Neural cell (in vitro differentiated cells): ENCODE measurements around the gene RABGAP1L. TPM values are rescaled to one million over a fixed set of nuclear protein-coding genes. Genes with fewer than 3 reads are reported as not detected.

ENCODE experiments used
- H2AFZ ChIP-seq: fragments of 200-600, 300-800 bp; sonication (generic), shearing (Covaris generic); 2 replicates; pipeline ENCODE4 v1.6.0; 2014; ENCODE audit warnings: low read depth, mild to moderate bottlenecking, antibody characterized with exemption, low read length, moderate library complexity
- H3F3A ChIP-seq: fragments of 200-600 bp; shearing (Covaris generic); 2 replicates; pipeline ENCODE4 v1.6.1; 2016; ENCODE audit warnings: mild to moderate bottlenecking, moderate library complexity, mixed read lengths, antibody characterized with exemption, low read length; ENCODE audit not compliant: insufficient read depth, poor library complexity, severe bottlenecking
- H3K27ac ChIP-seq: fragments of 200-600, 300-800 bp; sonication (generic), shearing (Covaris generic); 2 replicates; pipeline ENCODE4 v1.5.1; 2014; ENCODE audit warnings: mild to moderate bottlenecking, low read length, moderate library complexity
- H3K27me3 ChIP-seq: fragments of 300-800, 200-600 bp; sonication (generic), shearing (Covaris generic); 2 replicates; pipeline ENCODE4 v1.6.0; 2014; ENCODE audit warnings: mild to moderate bottlenecking, low read depth, low read length, moderate library complexity; ENCODE audit not compliant: insufficient read depth
- H3K36me3 ChIP-seq: fragments of 300-800, 200-600 bp; sonication (generic), shearing (Covaris generic); 2 replicates; pipeline ENCODE4 v1.5.1; 2014; ENCODE audit warnings: mild to moderate bottlenecking, antibody characterized with exemption, low read length, moderate library complexity; ENCODE audit not compliant: insufficient read depth
- H3K4me2 ChIP-seq: fragments of 300-800, 200-600 bp; sonication (generic), shearing (Covaris generic); 2 replicates; pipeline ENCODE4 v1.6.0; 2014; ENCODE audit warnings: mild to moderate bottlenecking, low read length
- H3K4me3 ChIP-seq: fragments of 300-800, 200-600 bp; sonication (generic), shearing (Covaris generic); 2 replicates; pipeline ENCODE4 v1.5.1; 2014; ENCODE audit warnings: mild to moderate bottlenecking, low read length, moderate library complexity
- H3K79me2 ChIP-seq: fragments of 200-600 bp; shearing (Covaris generic); replicated peaks from 2 replicates; pipeline ENCODE4 v1.6.0; 2014; ENCODE audit warnings: mild to moderate bottlenecking, low read length, moderate library complexity; ENCODE audit not compliant: insufficient read depth
- H3K9ac ChIP-seq: fragments of 300-800, 200-600 bp; sonication (generic), shearing (Covaris generic); 2 replicates; pipeline ENCODE4 v1.6.1; 2016; ENCODE audit warnings: mild to moderate bottlenecking, low read length, mixed read lengths
- H3K9me2 ChIP-seq: fragments of 200-600 bp; shearing (Covaris generic); 2 replicates; pipeline ENCODE4 v1.6.1; 2016; ENCODE audit warnings: mild to moderate bottlenecking, low read length, mixed read lengths; ENCODE audit not compliant: insufficient read depth
- H3K9me3 ChIP-seq: fragments of 200-600, 300-800 bp; sonication (generic), shearing (Covaris generic); 2 replicates; pipeline ENCODE4 v1.6.1; 2016; ENCODE audit warnings: mild to moderate bottlenecking, mixed run types, low read length, moderate library complexity, mixed read lengths
- H4K20me1 ChIP-seq: fragments of 200-600 bp; shearing (Covaris generic); 2 replicates; pipeline ENCODE4 v1.6.1; 2016; ENCODE audit warnings: mild to moderate bottlenecking, mixed run types; ENCODE audit not compliant: insufficient read depth
- EP300 ChIP-seq: fragments of 450-650 bp; conservative IDR thresholded peaks from 2 replicates; pipeline ENCODE4 v1.6.1; 2014; ENCODE audit warnings: antibody characterized with exemption, mild to moderate bottlenecking, moderate library complexity; ENCODE audit not compliant: poor library complexity, severe bottlenecking
- EZH2 ChIP-seq: fragments of 200-600, 300-800 bp; shearing (Covaris generic), sonication (generic); IDR thresholded peaks from 2 replicates; pipeline ENCODE4 v1.6.1; 2014; ENCODE audit warnings: antibody characterized with exemption, low read length, borderline replicate concordance, mild to moderate bottlenecking; ENCODE audit not compliant: insufficient read depth, poor library complexity, severe bottlenecking
- MXI1 ChIP-seq: fragments of 450-650 bp; conservative IDR thresholded peaks from 2 replicates; pipeline ENCODE4 v1.6.1; 2014; ENCODE audit warnings: antibody characterized with exemption, mild to moderate bottlenecking; ENCODE audit not compliant: poor library complexity, severe bottlenecking
- POLR2AphosphoS5 ChIP-seq: IDR thresholded peaks from 2 replicates; pipeline ENCODE4 v1.6.1; 2012
- SMC3 ChIP-seq: fragments of 450-650 bp; conservative IDR thresholded peaks from 2 replicates; pipeline ENCODE4 v1.6.1; 2014; ENCODE audit warnings: antibody characterized with exemption, mild to moderate bottlenecking, moderate library complexity; ENCODE audit not compliant: poor library complexity
- TAF1 ChIP-seq: IDR thresholded peaks from 2 replicates; pipeline ENCODE4 v1.6.1; 2012; ENCODE audit warnings: low read depth
- polyA plus RNA-seq: library from polyadenylated mRNA; depleted of rRNA; stranded (reverse); fragments of >200 nt; gene quantifications from 2 replicates; pipeline ENCODE4 v1.2.3, GENCODE V29; 2014
- TF ChIP-seq, protein P1 (sequence below): IDR thresholded peaks from 2 replicates; pipeline ENCODE4 v1.6.1; 2012; ENCODE audit warnings: borderline replicate concordance
- TF ChIP-seq, protein P2 (sequence below): fragments of 450-650 bp; IDR thresholded peaks from 2 replicates; pipeline ENCODE4 v1.5.1; 2014; ENCODE audit warnings: antibody characterized with exemption, mild to moderate bottlenecking, moderate library complexity; ENCODE audit not compliant: poor library complexity, severe bottlenecking

The RABGAP1L gene
- polyA plus RNA-seq, 1 donor from 2014 or later = 32.2 TPM

DNA sequence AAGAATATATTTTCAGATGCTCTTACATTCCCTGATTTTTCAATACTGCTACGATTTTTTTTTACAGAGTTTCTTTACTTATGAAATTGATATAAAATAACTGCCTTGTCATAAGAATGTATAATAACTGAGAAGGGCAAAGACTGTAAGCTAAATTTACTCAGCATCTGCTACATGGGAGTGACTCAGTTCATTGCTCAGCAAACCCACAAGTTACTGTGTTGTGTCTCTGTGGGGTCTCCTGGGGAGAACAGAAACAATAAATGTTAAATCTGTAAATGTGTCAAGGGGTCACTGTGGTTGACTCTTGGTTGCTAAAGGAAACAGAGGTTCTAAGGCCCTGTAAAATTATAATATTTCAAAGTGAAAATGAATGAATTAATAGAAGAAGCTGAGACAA is 630.1 kb downstream of the RABGAP1L start (continued):
- TF ChIP-seq, protein P1, sequence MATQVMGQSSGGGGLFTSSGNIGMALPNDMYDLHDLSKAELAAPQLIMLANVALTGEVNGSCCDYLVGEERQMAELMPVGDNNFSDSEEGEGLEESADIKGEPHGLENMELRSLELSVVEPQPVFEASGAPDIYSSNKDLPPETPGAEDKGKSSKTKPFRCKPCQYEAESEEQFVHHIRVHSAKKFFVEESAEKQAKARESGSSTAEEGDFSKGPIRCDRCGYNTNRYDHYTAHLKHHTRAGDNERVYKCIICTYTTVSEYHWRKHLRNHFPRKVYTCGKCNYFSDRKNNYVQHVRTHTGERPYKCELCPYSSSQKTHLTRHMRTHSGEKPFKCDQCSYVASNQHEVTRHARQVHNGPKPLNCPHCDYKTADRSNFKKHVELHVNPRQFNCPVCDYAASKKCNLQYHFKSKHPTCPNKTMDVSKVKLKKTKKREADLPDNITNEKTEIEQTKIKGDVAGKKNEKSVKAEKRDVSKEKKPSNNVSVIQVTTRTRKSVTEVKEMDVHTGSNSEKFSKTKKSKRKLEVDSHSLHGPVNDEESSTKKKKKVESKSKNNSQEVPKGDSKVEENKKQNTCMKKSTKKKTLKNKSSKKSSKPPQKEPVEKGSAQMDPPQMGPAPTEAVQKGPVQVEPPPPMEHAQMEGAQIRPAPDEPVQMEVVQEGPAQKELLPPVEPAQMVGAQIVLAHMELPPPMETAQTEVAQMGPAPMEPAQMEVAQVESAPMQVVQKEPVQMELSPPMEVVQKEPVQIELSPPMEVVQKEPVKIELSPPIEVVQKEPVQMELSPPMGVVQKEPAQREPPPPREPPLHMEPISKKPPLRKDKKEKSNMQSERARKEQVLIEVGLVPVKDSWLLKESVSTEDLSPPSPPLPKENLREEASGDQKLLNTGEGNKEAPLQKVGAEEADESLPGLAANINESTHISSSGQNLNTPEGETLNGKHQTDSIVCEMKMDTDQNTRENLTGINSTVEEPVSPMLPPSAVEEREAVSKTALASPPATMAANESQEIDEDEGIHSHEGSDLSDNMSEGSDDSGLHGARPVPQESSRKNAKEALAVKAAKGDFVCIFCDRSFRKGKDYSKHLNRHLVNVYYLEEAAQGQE = no peak
- TF ChIP-seq MXI1 (no peak), TAF1 (no peak)

DNA sequence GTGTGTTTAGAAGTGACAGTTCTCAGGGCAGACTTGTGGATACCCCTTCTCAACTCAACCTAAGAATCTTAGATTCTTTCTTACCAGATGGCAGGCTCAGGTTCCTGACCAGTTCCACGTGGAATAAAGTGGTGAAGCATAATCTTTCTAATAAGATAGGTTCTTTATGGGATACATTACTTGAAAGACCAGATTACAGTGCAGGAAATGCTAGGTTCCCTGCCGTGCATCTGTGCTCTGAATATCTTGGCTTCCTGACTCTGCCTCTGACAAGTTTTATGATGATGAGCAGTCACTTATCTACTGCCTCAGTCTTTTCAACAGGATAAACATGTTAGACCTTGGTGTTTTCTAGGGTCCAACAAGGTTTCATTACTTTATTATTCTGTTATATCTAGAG is 632.5 kb downstream of the RABGAP1L start:
- H3K4me2 ChIP-seq = no peak overlapping the region

GRCh38 chr1:174794861-174795260 is 635.5 kb downstream of the RABGAP1L start:
- Histone ChIP-seq H3K4me3 (no peak overlapping the region), H3K36me3 (no peaks in the 10 kb centered on the region), H3K27me3 (no peaks in the 10 kb centered on the region), H3K9ac (no peak overlapping the region), H2AFZ (no peak overlapping the region), H4K20me1 (no peaks in the 10 kb centered on the region), H3K9me2 (no peaks in the 10 kb centered on the region), H3K4me2 (no peak overlapping the region), H3K27ac (no peak overlapping the region), H3F3A (peaks cover 9% of the 10 kb centered on the region), H3K9me3 (no peaks in the 10 kb centered on the region), H3K79me2 (no peaks in the 10 kb centered on the region)
- TF ChIP-seq SMC3 (no peak), TAF1 (no peak), EZH2 (no peak)

More for the DNA sequence above, 632.5 kb downstream of the RABGAP1L start:
- Histone ChIP-seq H3K9ac (peak overlapping the region; percentile 42), H3K9me2 (no peaks in the 10 kb centered on the region), H3K4me3 (peak overlapping the region; percentile 28), H3K36me3 (no peaks in the 10 kb centered on the region), H2AFZ (no peak overlapping the region), H3K27me3 (no peaks in the 10 kb centered on the region), H3K9me3 (no peaks in the 10 kb centered on the region), H4K20me1 (no peaks in the 10 kb centered on the region), H3K27ac (peak overlapping the region; percentile 69), H3K79me2 (no peaks in the 10 kb centered on the region), H3F3A (no peaks in the 10 kb centered on the region)
- TF ChIP-seq POLR2AphosphoS5 (peak; percentile 54), EP300 (peak; percentile 50), TAF1 (no peak)
- TF ChIP-seq, protein P2, sequence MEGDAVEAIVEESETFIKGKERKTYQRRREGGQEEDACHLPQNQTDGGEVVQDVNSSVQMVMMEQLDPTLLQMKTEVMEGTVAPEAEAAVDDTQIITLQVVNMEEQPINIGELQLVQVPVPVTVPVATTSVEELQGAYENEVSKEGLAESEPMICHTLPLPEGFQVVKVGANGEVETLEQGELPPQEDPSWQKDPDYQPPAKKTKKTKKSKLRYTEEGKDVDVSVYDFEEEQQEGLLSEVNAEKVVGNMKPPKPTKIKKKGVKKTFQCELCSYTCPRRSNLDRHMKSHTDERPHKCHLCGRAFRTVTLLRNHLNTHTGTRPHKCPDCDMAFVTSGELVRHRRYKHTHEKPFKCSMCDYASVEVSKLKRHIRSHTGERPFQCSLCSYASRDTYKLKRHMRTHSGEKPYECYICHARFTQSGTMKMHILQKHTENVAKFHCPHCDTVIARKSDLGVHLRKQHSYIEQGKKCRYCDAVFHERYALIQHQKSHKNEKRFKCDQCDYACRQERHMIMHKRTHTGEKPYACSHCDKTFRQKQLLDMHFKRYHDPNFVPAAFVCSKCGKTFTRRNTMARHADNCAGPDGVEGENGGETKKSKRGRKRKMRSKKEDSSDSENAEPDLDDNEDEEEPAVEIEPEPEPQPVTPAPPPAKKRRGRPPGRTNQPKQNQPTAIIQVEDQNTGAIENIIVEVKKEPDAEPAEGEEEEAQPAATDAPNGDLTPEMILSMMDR = no peak
